HG02981 (cell line): ENCODE results near the gene ONECUT1.
"Not testable (repeated sequence)": the region's sequence is repeated elsewhere in the genome, so short reads cannot be mapped to it uniquely, and the experiment has no call there.

Experiments
- ATAC-seq: cut with Tn5 transposase; IDR thresholded peaks from one replicate; pipeline ENCODE4 v1.9.1; 2021; ENCODE audit warnings: mild to moderate bottlenecking, moderate library complexity; ENCODE audit not compliant: unreplicated experiment

Gene ONECUT1

GRCh38 chr15:52790169-52790708, at the start of gene ONECUT1:
Gene ONECUT1, minus strand, starts transcription at chr15:52790336. Its CDS starts 452 bp downstream, at chr15:52789884.
- peak; percentile 73 for ATAC-seq

GRCh38 chr15:52834379-52834778, 44.2 kb upstream of the ONECUT1 start:
- ATAC-seq, result no peak

- ATAC-seq, result not testable (repeated sequence)
These were observed 34.2 kb upstream of the ONECUT1 start for GRCh38 chr15:52824169-52824942.

DNA sequence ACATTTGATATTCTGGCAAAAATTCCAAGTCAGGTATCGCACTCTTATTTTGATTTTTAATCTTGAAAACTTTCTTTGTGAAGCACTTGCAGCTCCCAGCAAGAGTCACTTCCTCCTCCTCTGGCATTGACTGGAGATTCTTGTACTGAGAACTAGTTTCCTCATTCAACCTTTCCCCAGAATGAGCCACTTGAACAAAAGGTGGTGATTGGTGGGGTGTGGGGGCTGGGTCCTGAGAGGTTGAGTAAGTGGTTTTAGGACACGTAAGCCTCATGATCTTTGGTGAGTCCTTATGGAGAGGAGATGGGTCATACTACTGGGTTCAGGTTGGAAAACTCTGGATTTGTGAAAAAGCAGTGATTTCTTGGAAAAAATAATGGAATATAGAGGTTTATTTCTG, 32.3 kb upstream of the ONECUT1 start:
- ATAC-seq, result no peak

DNA sequence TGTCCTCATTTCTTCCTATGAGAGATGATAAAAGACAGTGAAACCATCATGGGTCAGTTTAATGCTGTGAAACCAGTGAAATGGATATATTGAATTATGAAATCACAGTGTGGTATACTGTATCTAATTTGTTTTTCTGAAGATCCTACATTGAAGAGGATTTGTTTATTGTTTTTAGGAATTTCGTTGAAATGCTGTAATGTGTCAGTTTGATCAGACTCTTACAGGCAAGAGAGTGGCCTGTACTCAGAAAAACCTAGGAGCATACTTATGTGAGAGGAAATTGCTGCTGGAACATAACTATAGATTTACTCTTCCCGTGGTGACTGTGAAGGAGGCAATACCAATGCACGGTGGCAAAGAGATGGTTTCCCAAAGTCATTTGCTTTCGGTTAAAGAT, 29.1 kb upstream of the ONECUT1 start:
- ATAC-seq, result no peak

DNA sequence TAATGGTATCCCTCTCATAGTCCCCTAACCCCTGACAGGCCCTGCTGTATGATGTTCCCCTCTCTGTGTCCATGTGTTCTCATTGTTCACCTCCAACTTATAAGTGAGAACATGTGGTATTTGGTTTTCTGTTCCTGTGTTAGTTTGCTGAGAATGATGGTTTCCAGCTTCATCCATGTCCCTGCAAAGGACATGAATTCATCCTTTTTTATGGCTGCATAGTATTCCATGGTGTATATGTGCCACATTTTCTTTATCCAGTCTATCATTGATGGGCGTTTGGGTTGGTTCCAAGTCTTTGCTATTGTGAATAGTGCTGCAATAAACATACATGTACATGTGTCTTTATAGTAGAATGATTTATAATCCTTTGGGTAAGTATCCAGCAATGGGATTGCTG, 25.8 kb upstream of the ONECUT1 start:
- ATAC-seq, result not testable (repeated sequence)

DNA sequence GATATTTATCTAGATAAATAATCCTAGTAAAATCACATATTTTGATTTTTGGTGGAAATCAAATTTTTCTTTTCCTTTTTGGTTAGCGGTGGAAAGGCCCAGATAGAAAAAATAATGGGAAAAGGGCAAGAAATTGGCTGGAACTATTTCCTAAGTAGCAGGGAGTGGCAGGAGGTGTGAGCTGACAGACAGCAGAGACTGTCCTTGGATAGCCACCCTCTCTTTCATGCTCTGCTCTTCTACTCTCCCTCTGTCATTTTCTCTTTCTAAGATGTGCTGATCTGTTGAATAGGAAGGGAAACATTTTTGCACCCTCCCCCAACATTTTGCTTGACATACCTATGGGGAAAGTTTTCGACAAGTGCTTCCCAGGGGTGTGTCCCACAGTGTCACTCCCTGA, 18.9 kb upstream of the ONECUT1 start:
- no peak for ATAC-seq

- no peak for ATAC-seq
These were observed 18.3 kb upstream of the ONECUT1 start for GRCh38 chr15:52808441-52808840.

GRCh38 chr15:52806284-52806655, 16.1 kb upstream of the ONECUT1 start:
- no peak for ATAC-seq

DNA sequence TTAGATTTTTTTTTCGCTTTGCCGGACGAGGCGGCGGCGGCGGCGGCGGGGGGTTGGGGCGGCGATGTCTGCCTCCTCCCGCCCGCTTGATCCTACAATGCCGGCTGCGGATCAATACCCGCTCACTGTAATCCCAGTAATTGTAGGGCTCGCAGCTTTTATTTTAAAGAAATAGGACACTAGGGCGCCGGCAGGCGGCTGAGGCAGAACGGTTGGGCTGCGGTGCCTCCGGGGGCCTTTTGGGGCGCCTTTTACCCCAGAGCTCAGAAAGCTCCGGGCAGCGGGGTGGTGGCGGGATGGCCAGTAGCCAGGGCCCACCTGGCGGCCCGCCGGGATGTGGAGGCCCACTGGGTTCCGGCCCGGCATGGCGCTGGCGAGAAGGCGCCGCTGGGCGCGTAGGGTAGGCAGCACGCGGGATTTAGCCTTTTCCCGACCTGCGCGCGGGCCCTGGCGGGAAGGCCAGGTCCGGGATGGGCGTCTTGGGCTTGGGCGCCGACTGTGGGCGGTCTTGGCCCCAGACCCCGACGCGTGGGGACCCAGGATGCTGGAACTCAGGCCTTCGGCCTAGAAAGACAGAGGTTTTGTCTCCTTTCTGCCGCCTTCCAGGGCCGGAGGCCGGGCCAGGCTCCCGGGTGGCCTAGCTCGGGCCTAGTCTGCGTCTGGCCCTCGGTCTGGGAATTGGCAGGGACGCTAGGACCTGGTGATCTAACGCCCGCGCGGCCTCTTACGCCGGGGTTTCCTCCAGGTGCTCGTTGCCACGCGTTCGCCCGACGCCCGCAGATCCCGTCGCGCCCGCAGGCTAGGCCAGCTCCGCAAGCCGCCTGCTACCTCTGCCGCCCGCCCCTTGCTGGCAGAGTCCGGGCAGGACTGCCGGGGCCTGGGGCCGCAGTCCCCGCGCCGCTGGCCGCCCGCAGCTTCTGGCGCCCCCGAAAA, 15.5 kb upstream of the ONECUT1 start:
- no peak for ATAC-seq

DNA sequence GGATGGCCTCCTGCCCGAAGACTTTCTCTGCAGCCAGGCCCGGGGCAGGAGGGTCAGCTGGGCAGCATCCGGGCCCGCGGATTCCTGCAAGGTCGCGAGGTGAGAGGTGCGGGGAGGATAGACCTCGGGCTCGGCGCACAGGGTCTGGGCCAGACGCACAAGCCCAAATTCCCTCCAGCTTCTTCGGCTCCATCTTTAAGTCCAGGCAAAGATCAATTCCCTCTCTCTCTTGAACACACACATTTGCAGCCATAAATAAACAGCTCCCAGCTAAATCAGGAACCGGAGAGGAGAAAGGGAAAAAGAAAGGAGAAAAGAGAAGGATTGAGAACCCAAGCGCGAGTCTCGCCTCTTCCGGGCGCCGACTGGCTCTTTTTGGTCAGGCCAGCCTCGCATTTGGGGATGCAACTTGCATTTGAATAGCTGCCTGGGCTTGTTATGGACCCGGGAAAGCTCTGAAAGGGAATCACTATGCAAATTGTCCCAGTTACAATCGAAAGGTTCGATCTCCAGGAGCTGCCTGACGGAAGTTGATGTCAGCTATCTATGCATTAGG, 14.5 kb upstream of the ONECUT1 start:
- no peak for ATAC-seq

GRCh38 chr15:52803467-52804306, 13.6 kb upstream of the ONECUT1 start:
- no peak for ATAC-seq

GRCh38 chr15:52803108-52803466, 13.0 kb upstream of the ONECUT1 start:
- no peak for ATAC-seq

- no peak for ATAC-seq
These were observed 12.0 kb upstream of the ONECUT1 start for GRCh38 chr15:52802110-52802509.

DNA sequence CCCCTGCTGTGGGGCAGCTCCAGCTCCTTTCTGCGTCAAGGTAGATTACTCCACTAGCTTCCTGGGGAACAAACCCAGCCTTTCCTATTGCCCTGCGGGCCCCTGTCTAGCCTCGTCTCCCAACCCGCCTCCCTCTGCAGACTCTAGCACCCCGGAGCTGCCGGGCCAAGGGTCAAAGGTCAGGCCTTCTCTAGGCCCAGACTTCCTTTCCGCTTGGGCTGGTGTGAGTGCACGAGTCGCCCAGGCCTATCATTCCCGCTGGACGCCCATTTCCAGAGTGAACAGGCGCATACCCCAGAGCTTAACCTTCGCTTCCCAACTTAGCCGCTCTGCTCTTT, 11.6 kb upstream of the ONECUT1 start:
- no peak for ATAC-seq

DNA sequence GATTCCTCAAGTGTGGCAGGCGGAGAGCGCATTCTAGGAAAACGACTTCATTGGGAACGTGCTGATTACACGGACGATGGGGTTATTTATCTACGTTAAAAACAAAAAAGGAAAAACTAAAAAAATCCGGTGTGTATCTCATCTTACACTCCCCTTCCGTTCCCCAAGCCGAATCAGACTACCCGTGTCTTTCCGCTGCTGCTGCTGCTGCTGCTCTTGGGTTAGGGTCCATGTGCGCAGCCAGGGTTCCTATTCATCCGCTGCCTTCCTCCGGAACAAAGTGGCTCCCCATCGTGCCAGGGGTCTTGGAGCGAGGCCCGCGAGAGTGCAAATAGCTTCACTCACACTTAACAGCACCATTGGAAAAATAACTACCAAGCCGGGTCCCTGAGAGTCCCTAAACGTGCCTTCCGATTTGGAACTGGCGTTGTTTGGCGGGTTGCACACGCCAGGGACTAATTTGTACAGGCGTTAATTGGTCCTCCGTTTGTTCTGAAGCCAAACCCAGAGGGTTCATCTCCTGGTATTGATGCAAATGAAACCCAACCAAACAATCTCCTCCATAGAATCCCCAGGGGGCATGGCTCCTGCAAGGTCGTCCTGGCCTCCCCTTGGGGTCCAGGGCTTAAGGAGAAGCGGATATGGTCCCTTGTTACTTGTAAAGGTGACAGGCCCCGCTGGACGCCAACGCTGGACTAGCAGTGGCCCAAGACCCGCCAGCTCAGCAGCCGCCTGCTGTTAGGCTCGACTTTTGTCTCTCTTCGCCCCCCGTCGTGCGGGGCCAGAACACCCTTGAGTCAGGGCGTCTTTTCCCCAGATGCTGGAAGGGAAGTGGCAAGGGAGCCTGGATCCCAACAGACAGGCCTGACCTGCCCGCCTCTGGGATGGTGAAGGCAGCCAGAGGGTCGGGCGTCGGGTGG, 11.0 kb upstream of the ONECUT1 start:
- ATAC-seq, result no peak

DNA sequence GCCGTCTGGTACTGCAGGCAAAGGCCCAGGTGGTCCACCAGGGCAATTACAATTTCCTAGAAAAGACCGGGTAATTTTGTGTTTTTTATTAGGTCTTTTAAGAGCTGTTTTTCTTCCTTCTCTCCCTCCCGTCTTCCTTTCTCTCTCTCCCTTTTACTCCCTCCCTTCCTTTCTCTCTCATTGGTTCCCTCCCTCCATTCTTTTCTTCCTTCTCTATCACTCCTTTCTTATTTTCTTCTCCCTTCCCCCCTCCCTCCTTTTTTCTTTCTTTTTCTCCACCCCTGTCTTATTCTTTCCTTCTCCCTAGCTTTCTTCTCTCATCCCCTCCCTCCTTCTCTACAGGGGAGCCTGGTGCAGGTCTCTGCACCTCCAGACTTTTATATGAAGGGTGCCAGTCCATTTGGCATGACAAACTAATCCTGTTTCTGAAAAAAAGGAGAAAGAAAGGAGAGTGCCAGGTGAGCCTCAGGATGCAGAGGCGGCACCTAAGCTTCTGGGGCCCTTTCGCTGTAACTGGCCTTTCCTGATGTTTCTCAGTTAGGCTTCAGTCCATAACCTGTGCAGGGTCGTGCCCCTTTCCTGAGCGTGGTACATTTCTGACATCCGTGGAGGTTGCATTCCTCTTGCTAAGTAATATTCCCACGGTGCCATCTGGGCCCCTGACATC, 9.1 kb upstream of the ONECUT1 start:
- no peak for ATAC-seq

DNA sequence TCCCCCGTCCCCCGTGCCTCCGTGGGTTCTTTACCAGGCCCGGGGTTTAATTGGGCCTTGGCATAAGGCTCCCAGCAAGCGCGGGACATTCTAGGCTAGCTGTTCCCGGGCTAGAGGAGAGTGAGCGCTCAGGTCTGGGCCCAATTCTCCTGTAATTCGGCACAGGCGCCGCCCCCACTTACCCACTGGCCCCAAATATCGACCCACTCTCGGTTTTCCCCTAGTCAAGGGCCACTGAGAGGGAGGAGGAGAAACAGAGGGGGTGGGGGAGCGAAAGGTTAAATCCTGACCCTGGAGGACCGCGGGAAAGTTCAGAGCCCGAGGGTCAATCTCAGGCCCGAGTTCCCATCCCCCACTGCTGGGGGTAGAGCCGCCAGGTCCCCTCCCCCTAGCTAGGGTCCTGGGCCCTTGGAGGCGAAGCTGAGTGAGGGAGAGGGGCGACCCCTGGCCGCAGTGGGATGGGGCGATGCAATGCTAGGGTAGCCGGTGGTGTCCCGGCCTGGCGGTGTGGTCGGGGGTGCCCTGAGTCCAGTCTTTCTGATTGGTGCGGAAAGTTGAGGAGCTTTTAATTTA, 8.5 kb upstream of the ONECUT1 start:
- ATAC-seq, result no peak
